ENCODE results near the gene EARS2.
A peak's percentile ranks its signal among the peaks of the same experiment; 100 is the strongest.
"Not testable (repeated sequence)": the region's sequence is repeated elsewhere in the genome, so short reads cannot be mapped to it uniquely, and the experiment has no call there.

Gene EARS2

DNA sequence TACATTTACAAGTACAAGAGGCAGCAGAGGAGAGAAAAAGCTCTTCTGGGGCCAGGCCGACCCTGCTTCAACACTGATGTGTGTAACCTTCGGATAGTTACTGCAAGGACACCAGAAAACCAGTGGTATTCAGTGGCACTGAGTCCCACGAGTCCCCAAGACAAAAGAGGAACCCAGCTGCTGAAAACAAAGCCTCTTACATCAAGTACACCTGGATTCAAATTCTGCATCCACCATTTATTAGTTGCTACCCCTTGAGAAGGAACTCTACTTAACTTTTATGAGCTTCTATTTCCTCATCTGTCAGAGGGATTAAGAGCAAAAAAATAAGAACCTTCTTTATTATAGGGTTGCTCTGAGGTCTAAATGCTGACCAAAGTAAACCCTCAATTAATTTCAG lies 2.6 kb downstream of the EARS2 start:
- TF ChIP-seq POLR2A (IDR thresholded peaks at IDR 0.05; ENCODE audit: extremely low read depth, insufficient read length) (no peak), MYC (IDR thresholded peaks at IDR 0.05; ENCODE audit: low read depth, low read length) (no peak)
- TF ChIP-seq, protein P1, sequence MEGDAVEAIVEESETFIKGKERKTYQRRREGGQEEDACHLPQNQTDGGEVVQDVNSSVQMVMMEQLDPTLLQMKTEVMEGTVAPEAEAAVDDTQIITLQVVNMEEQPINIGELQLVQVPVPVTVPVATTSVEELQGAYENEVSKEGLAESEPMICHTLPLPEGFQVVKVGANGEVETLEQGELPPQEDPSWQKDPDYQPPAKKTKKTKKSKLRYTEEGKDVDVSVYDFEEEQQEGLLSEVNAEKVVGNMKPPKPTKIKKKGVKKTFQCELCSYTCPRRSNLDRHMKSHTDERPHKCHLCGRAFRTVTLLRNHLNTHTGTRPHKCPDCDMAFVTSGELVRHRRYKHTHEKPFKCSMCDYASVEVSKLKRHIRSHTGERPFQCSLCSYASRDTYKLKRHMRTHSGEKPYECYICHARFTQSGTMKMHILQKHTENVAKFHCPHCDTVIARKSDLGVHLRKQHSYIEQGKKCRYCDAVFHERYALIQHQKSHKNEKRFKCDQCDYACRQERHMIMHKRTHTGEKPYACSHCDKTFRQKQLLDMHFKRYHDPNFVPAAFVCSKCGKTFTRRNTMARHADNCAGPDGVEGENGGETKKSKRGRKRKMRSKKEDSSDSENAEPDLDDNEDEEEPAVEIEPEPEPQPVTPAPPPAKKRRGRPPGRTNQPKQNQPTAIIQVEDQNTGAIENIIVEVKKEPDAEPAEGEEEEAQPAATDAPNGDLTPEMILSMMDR (IDR thresholded peaks at IDR 0.05; ENCODE audit: low read depth, low read length), result no peak
- TF ChIP-seq, protein P2, sequence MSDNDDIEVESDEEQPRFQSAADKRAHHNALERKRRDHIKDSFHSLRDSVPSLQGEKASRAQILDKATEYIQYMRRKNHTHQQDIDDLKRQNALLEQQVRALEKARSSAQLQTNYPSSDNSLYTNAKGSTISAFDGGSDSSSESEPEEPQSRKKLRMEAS (IDR thresholded peaks at IDR 0.05; ENCODE audit: low read depth, low read length), result no peak
- peak; percentile 25 for DNase-seq (ENCODE audit: low read depth)
- no peak overlapping the region for H3K4me3 ChIP-seq (ENCODE audit: low read depth, low read length)

DNA sequence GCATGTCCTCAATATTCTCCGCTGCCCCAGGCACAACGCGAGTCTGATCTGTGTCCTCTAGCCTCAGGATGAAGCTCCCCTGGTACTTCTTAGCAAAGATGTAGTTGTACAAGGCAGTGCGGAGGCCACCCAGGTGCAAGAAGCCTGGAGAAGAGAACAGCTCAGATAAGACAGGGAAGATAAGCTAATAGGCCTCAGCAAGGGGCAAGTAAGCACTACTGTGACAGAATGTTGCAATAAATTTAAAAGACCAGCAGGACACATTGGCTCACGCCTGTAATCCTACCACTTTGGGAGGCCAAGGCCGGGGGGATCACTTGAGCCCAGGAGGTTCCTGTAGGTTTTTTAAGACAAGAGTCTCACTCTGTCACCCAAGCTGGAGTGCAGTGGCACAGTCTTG lies 5.0 kb downstream of the EARS2 start:
- TF ChIP-seq, protein P1 (IDR thresholded peaks at IDR 0.05; ENCODE audit: low read depth, low read length), result no peak
- TF ChIP-seq MYC (IDR thresholded peaks at IDR 0.05; ENCODE audit: low read depth, low read length), result no peak
- no peak for TF ChIP-seq POLR2A (IDR thresholded peaks at IDR 0.05; ENCODE audit: extremely low read depth, insufficient read length)
- TF ChIP-seq, protein P2 (IDR thresholded peaks at IDR 0.05; ENCODE audit: low read depth, low read length), result no peak
- DNase-seq (ENCODE audit: low read depth), result no peak
- H3K4me3 ChIP-seq (ENCODE audit: low read depth, low read length), result no peak overlapping the region

DNA sequence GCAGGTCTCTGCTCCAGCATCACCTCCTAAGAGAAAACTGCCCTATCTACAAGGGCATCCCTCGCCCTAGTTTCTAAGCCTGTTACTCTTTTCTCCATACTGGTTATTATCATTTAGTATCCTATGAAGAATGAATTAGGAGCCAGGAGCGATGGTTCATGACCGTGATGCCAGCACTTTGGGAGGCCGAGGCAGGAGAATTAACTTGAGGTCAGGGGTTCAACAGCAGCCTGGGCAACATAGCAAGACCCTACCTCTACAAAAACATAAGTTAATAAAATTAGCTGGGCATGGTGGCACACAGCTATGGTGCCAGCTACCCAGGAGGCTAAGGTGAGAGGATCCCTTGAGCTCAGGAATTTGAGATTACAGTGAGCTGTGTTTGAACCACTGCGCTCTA lies 7.2 kb downstream of the EARS2 start:
- DNase-seq (ENCODE audit: low read depth), result no peak
- TF ChIP-seq POLR2A (IDR thresholded peaks at IDR 0.05; ENCODE audit: extremely low read depth, insufficient read length) (no peak), MYC (IDR thresholded peaks at IDR 0.05; ENCODE audit: low read depth, low read length) (no peak)
- TF ChIP-seq, protein P1 (IDR thresholded peaks at IDR 0.05; ENCODE audit: low read depth, low read length), result no peak
- TF ChIP-seq, protein P2 (IDR thresholded peaks at IDR 0.05; ENCODE audit: low read depth, low read length), result no peak
- no peak overlapping the region for H3K4me3 ChIP-seq (ENCODE audit: low read depth, low read length)

DNA sequence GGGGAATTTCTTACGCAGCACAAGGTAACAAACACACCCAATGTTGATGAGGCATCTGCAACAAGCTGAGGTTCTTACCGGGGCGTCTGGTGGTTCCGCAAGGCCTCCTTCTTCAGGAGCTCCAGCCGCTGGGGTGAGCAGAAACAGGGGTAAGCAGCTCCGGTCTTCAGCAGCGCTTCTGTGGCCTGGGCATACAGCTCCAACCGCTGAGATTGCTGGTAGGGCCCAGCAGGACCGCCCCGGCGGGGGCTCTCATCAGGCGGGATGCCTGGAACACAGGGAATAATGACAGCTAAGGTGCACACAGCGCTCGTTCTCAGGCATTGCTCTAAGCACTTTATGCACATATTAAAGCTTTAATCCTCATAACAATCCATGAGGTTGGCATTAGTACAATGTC lies 12.7 kb downstream of the EARS2 start:
- DNase-seq (ENCODE audit: low read depth), result no peak
- H3K4me3 ChIP-seq (ENCODE audit: low read depth, low read length), result no peak overlapping the region
- TF ChIP-seq, protein P1 (IDR thresholded peaks at IDR 0.05; ENCODE audit: low read depth, low read length), result no peak
- no peak for TF ChIP-seq MYC (IDR thresholded peaks at IDR 0.05; ENCODE audit: low read depth, low read length)
- TF ChIP-seq, protein P2 (IDR thresholded peaks at IDR 0.05; ENCODE audit: low read depth, low read length), result no peak
- no peak for TF ChIP-seq POLR2A (IDR thresholded peaks at IDR 0.05; ENCODE audit: extremely low read depth, insufficient read length)

DNA sequence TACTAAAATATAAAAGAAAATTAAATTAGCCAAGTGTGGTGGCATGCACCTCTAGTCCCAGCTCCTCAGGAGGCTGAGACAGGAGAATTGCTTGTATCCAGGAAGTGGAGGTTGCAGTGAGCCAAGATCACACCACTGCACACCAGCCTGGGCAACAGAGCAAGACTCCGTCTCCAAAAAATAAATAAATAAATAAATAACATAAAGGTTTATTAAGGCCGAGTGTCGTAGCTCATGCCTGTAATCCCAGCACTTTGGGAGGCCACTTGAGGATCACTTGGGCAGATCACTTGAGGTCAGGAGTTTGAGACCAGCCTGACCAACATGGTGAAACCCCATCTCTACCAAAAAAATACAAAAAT lies 16.4 kb downstream of the EARS2 start:
- not testable (repeated sequence) for DNase-seq (ENCODE audit: low read depth); H3K4me3 ChIP-seq (ENCODE audit: low read depth, low read length)

DNA sequence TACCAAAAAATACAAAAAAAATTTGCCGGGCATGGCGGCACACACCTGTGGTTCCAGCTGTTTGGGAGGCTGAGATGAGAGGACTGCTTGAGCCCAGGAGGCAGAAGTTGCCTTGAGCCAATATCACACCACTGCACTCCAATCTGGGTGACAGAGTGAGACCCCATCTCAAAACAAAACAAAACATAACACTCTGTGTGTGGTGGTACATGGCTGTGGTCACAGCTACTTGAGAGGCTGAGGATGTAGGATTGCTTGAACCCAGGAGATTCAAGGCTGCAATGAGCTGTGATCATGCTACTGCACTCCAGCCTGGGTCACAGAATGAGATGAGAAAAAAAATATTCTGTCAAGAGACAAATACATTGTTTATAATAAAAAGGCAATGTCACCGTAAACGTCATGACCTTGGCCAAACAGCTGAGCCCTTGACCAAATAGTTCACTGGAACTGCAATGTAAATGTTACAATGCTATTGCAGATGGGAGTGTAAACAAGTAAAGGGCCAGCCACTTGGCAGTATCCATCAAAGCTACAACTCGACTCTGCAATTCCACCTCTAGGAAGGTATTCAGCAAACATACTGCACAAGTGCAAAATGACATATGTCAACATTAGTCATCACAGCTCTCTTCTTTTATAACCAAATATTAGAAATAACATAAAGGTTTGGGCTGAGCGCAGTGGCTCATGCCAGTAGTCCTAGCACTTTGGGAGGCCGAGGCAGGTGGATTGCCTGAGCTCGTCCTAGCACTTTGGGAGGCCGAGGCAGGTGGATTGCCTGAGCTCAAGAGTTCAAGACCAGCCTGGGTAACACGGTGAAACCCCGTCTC lies 16.9 kb downstream of the EARS2 start:
- no peak overlapping the region for H3K4me3 ChIP-seq (ENCODE audit: low read depth, low read length)
- TF ChIP-seq, protein P1 (IDR thresholded peaks at IDR 0.05; ENCODE audit: low read depth, low read length), result no peak
- TF ChIP-seq POLR2A (IDR thresholded peaks at IDR 0.05; ENCODE audit: extremely low read depth, insufficient read length) (no peak), MYC (IDR thresholded peaks at IDR 0.05; ENCODE audit: low read depth, low read length) (no peak)
- TF ChIP-seq, protein P2 (IDR thresholded peaks at IDR 0.05; ENCODE audit: low read depth, low read length), result no peak
- no peak for DNase-seq (ENCODE audit: low read depth)
